ENCODE data around the gene OVCH1. TPM values are rescaled to one million over a fixed set of nuclear protein-coding genes. Genes with fewer than 3 reads are reported as not detected.

The OVCH1 gene
- total RNA-seq, 2 donors from 2014 or later, result 0.78 to 3.0 TPM

GRCh38 chr12:29405561-29405960 lies 91.9 kb downstream of the OVCH1 start:
- no peak overlapping the region for H3K4me3 ChIP-seq
- H3K36me3 ChIP-seq, result no peaks in the 10 kb centered on the region
- no peak overlapping the region for H3K27ac ChIP-seq
- no peaks in the 10 kb centered on the region for H3K9me3 ChIP-seq
- no peaks in the 10 kb centered on the region for H3K27me3 ChIP-seq (replicated peaks; ENCODE audit: insufficient read depth)
- ATAC-seq (ENCODE audit: insufficient number of reproducible peaks, low FRiP score, low read depth) (no peak), DNase-seq (ENCODE audit: low spot score) (no peak)
- no peaks in the 10 kb centered on the region for H3K4me1 ChIP-seq (ENCODE audit: control insufficient read depth in 1 of 2, low read depth in 2 of 2)
- no peak for TF ChIP-seq CTCF (IDR thresholded peaks at IDR 0.05)

GRCh38 chr12:29403991-29404390 lies 93.5 kb downstream of the OVCH1 start:
- DNase-seq (ENCODE audit: low spot score) (no peak), ATAC-seq (ENCODE audit: insufficient number of reproducible peaks, low FRiP score, low read depth) (no peak)
- no peak overlapping the region for H3K27ac ChIP-seq
- no peaks in the 10 kb centered on the region for H3K9me3 ChIP-seq
- no peaks in the 10 kb centered on the region for H3K4me1 ChIP-seq (ENCODE audit: control insufficient read depth in 1 of 2, low read depth in 2 of 2)
- no peak overlapping the region for H3K4me3 ChIP-seq
- no peaks in the 10 kb centered on the region for H3K36me3 ChIP-seq
- H3K27me3 ChIP-seq (replicated peaks; ENCODE audit: insufficient read depth), result no peaks in the 10 kb centered on the region
- no peak for TF ChIP-seq CTCF (IDR thresholded peaks at IDR 0.05)

DNA sequence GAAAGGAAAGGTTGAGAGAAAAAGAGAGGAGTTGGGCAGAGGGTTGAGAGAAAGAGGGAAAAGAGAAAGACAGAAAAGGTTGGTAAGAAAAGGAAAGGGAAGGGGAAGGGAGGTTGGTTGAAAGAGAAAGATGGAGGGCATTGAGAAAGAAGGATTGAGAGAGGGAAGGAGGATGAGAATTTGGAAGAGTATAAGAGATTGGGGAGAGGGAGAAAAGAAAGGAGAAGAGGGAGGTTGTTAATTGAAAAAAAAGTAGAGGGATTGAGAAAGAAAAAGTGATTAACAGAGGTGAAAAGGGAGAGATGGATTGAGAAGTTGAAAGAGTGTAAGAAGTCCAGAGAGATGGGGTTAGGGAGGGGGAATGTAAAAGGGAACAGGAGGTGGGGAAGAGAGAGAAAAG lies 95.0 kb downstream of the OVCH1 start:
- Histone ChIP-seq H3K4me3 (no peak overlapping the region), H3K27me3 (replicated peaks; ENCODE audit: insufficient read depth) (no peaks in the 10 kb centered on the region), H3K36me3 (no peaks in the 10 kb centered on the region), H3K4me1 (ENCODE audit: control insufficient read depth in 1 of 2, low read depth in 2 of 2) (no peaks in the 10 kb centered on the region), H3K9me3 (no peaks in the 10 kb centered on the region), H3K27ac (no peak overlapping the region)
- no peak for TF ChIP-seq CTCF (IDR thresholded peaks at IDR 0.05)
- DNase-seq (ENCODE audit: low spot score), result no peak
- no peak for ATAC-seq (ENCODE audit: insufficient number of reproducible peaks, low FRiP score, low read depth)

DNA sequence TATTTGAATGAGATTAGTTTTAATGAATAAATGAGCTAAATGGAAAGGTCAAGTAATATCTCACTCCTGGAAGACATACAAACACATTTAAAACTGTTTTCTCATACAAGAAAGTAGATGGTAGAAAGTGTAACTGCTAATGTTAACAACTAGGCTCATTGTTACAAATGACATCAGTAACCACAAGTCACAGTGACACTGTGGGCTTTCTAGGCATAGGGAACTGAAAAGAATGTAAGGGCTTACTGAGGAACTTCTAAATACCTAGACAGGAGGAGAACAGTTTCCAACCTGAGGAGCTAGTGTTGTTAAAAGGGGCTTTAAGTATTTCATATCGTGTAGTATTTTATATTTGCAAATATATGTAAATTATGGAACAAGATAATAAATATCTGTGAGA lies 99.0 kb downstream of the OVCH1 start:
- H3K27me3 ChIP-seq (replicated peaks; ENCODE audit: insufficient read depth), result no peaks in the 10 kb centered on the region
- H3K4me1 ChIP-seq (ENCODE audit: control insufficient read depth in 1 of 2, low read depth in 2 of 2), result no peaks in the 10 kb centered on the region
- TF ChIP-seq CTCF (IDR thresholded peaks at IDR 0.05), result no peak
- H3K4me3 ChIP-seq, result no peak overlapping the region
- H3K36me3 ChIP-seq, result no peaks in the 10 kb centered on the region
- no peak overlapping the region for H3K27ac ChIP-seq
- no peak for ATAC-seq (ENCODE audit: insufficient number of reproducible peaks, low FRiP score, low read depth)
- no peak for DNase-seq (ENCODE audit: low spot score)
- no peaks in the 10 kb centered on the region for H3K9me3 ChIP-seq

GRCh38 chr12:29396774-29397173 lies 100.7 kb downstream of the OVCH1 start:
- Histone ChIP-seq H3K4me3 (no peak overlapping the region), H3K4me1 (ENCODE audit: control insufficient read depth in 1 of 2, low read depth in 2 of 2) (no peaks in the 10 kb centered on the region), H3K27ac (no peak overlapping the region), H3K9me3 (no peaks in the 10 kb centered on the region), H3K36me3 (no peaks in the 10 kb centered on the region), H3K27me3 (replicated peaks; ENCODE audit: insufficient read depth) (no peaks in the 10 kb centered on the region)
- DNase-seq (ENCODE audit: low spot score) (no peak), ATAC-seq (ENCODE audit: insufficient number of reproducible peaks, low FRiP score, low read depth) (no peak)
- no peak for TF ChIP-seq CTCF (IDR thresholded peaks at IDR 0.05)

Measured in thoracic aorta (tissue), 2 donors.